Natural killer cell (primary cell): ENCODE data around the gene SRRT. TPM values are rescaled to one million over a fixed set of nuclear protein-coding genes. Genes with fewer than 3 reads are reported as not detected.
"Not testable (repeated sequence)": the region's sequence is repeated elsewhere in the genome, so short reads cannot be mapped to it uniquely, and the experiment has no call there.

Source experiments
- ATAC-seq, 3 donors: fragments of 150-1000 bp in 2 of 3; fragments of 200-7000 bp in 1 of 3; cut with Tn5 transposase; 1 replicate in 1 of 3; 2 replicates in 2 of 3; pipeline ENCODE4 v1.10.0; 2021; ENCODE audit warnings: mild to moderate bottlenecking in 2 of 3, moderate library complexity in 2 of 3
- DNase-seq, 2 donors: peaks; one replicate each; pipeline versions ENCODE4 v3.0.0 to v3.0.0-alpha.2; 2013 to 2021; ENCODE audit warnings: mixed read lengths in 1 of 2
- H3K27ac ChIP-seq: one replicate; pipeline ENCODE4 v1.5.1; 2013; ENCODE audit warnings: mild to moderate bottlenecking, low read length
- H3K27me3 ChIP-seq: one replicate; pipeline ENCODE4 v1.6.1; 2013; ENCODE audit warnings: low read length; ENCODE audit not compliant: control insufficient read depth, insufficient read depth
- H3K36me3 ChIP-seq: one replicate; pipeline ENCODE4 v1.6.1; 2013; ENCODE audit warnings: low read length; ENCODE audit not compliant: control insufficient read depth, insufficient read depth
- H3K4me1 ChIP-seq: one replicate; pipeline ENCODE4 v1.6.1; 2013; ENCODE audit warnings: low read length; ENCODE audit not compliant: control insufficient read depth, insufficient read depth
- H3K4me3 ChIP-seq: one replicate; pipeline ENCODE4 v1.5.1; 2013; ENCODE audit warnings: low read length
- H3K9me3 ChIP-seq: one replicate; pipeline ENCODE4 v1.6.1; 2013; ENCODE audit warnings: low read length; ENCODE audit not compliant: control insufficient read depth, insufficient read depth
- H3K27ac Mint-ChIP-seq, 2 donors: one replicate each; pipeline ENCODE4 v1.8.0; 2022; ENCODE audit warnings: mild to moderate bottlenecking in 2 of 2, mixed read lengths in 2 of 2, moderate library complexity in 1 of 2
- H3K27me3 Mint-ChIP-seq, 2 donors: one replicate each; pipeline ENCODE4 v1.8.0; 2022; ENCODE audit warnings: low read depth in 2 of 2, mixed read lengths in 2 of 2
- H3K36me3 Mint-ChIP-seq: one replicate; pipeline ENCODE4 v1.8.0; 2022; ENCODE audit warnings: mixed read lengths
- H3K4me1 Mint-ChIP-seq, 2 donors: one replicate each; pipeline ENCODE4 v1.8.0; 2022; ENCODE audit warnings: mixed read lengths in 2 of 2
- H3K4me3 Mint-ChIP-seq: one replicate; pipeline ENCODE4 v1.8.0; 2022; ENCODE audit warnings: mild to moderate bottlenecking, moderate library complexity, mixed read lengths
- H3K9me3 Mint-ChIP-seq, 2 donors: one replicate each; pipeline ENCODE4 v1.8.0; 2022; ENCODE audit warnings: mixed read lengths in 2 of 2
- CTCF ChIP-seq: fragments of 200-600 bp; IDR thresholded peaks from one replicate; pipeline ENCODE4 v1.8.0; 2022; ENCODE audit warnings: antibody characterized with exemption
- WGBS: methylation state at CpG from one replicate; pipeline ENCODE4 v1.1.7; 2013; ENCODE audit warnings: missing lambda C conversion rate; ENCODE audit not compliant: insufficient coverage; 5-methylcytosine and 5-hydroxymethylcytosine counted together
- intact Hi-C: fragments of 100-400 bp; cut with micrococcal nuclease; formaldehyde crosslinking; loops from one replicate; pipeline ENCODE4 v1.14.2; 2022
- total RNA-seq, 4 donors: library from RNA; stranded (reverse); fragments of 120-200 nt in 1 of 4; gene quantifications; one replicate each; pipeline versions ENCODE4 v1.2.3 to v1.2.4, GENCODE V29; 2013 to 2022

Gene SRRT
- total RNA-seq, 3 donors from 2014 or later (not counting 1 experiment from before 2014, with no cell fraction given): 281 to 307 (median 288) TPM

GRCh38 chr7:100900978-100901377, 26.1 kb downstream of the SRRT start:
- no peaks in the 10 kb centered on the region for H3K36me3 Mint-ChIP-seq
- TF ChIP-seq CTCF: no peak
- peaks cover 15% of the 10 kb centered on the region for H3K27me3 ChIP-seq

GRCh38 chr7:100901921-100902332, 27.0 kb downstream of the SRRT start:
- WGBS: 81% methylated on average over 4 of the region's 5 CpGs
- Histone ChIP-seq H3K27me3 (peaks cover 9% of the 10 kb centered on the region), H3K36me3 (no peaks in the 10 kb centered on the region), H3K9me3 (no peaks in the 10 kb centered on the region), H3K27ac (no peak overlapping the region), H3K4me1 (peaks cover 4% of the 10 kb centered on the region), H3K4me3 (no peak overlapping the region)
- H3K4me1 Mint-ChIP-seq: no peaks in the 10 kb centered on the region
- intact Hi-C loops: no loop called here
- H3K27me3 Mint-ChIP-seq: peaks cover 21 to 26% of the 10 kb centered on the region in 2 donors
- TF ChIP-seq CTCF: no peak
- H3K36me3 Mint-ChIP-seq: no peaks in the 10 kb centered on the region
- H3K27ac Mint-ChIP-seq: no peak overlapping the region
- ATAC-seq (no peak), DNase-seq (no peak)
- no peak overlapping the region for H3K4me3 Mint-ChIP-seq
- H3K9me3 Mint-ChIP-seq: no peaks in the 10 kb centered on the region

More at GRCh38 chr7:100900978-100901377, 26.1 kb downstream of the SRRT start:
- Histone ChIP-seq H3K4me1 (peaks cover 12% of the 10 kb centered on the region), H3K36me3 (no peaks in the 10 kb centered on the region), H3K9me3 (no peaks in the 10 kb centered on the region), H3K4me3 (no peak overlapping the region), H3K27ac (no peak overlapping the region)
- Mint-ChIP-seq H3K4me1 (peaks cover 4 to 5% of the 10 kb centered on the region in 2 donors), H3K27ac (no peak overlapping the region), H3K9me3 (no peaks in the 10 kb centered on the region), H3K27me3 (peaks cover 26 to 30% of the 10 kb centered on the region in 2 donors), H3K4me3 (no peak overlapping the region)
- DNase-seq: no peak
- 92% methylated on average over 1 of the region's 2 CpGs for WGBS
- no peak for ATAC-seq
- intact Hi-C loops: no loop called here

- Mint-ChIP-seq H3K9me3 (no peaks in the 10 kb centered on the region), H3K27ac (no peak overlapping the region), H3K4me1 (no peaks in the 10 kb centered on the region), H3K27me3 (peaks cover 21% of the 10 kb centered on the region in 2 donors), H3K4me3 (no peak overlapping the region), H3K36me3 (no peaks in the 10 kb centered on the region)
- H3K36me3 ChIP-seq: no peaks in the 10 kb centered on the region
- H3K27ac ChIP-seq: no peak overlapping the region
- 80% methylated on average over 5 of the region's 7 CpGs for WGBS
- H3K9me3 ChIP-seq: no peaks in the 10 kb centered on the region
- no peak for TF ChIP-seq CTCF
- no peaks in the 10 kb centered on the region for H3K4me1 ChIP-seq
- DNase-seq (no peak), ATAC-seq (no peak)
- H3K27me3 ChIP-seq: peaks cover 4% of the 10 kb centered on the region
- H3K4me3 ChIP-seq: no peak overlapping the region
- intact Hi-C loops: no loop called here
These were observed 27.7 kb downstream of the SRRT start for GRCh38 chr7:100902638-100903037.

- H3K36me3 ChIP-seq: no peaks in the 10 kb centered on the region
- whole genome bisulfite sequencing: 91% methylated on average over 5 of the region's 5 CpGs
- Mint-ChIP-seq H3K4me1 (no peaks in the 10 kb centered on the region), H3K9me3 (no peaks in the 10 kb centered on the region), H3K27me3 (peaks cover 0 to 11% of the 10 kb centered on the region in 2 donors), H3K27ac (no peak overlapping the region), H3K4me3 (no peak overlapping the region), H3K36me3 (no peaks in the 10 kb centered on the region)
- H3K27me3 ChIP-seq: no peaks in the 10 kb centered on the region
- DNase-seq (no peak), ATAC-seq (no peak)
- H3K4me1 ChIP-seq: no peaks in the 10 kb centered on the region
- H3K4me3 ChIP-seq: no peak overlapping the region
- H3K9me3 ChIP-seq: no peaks in the 10 kb centered on the region
- no peak overlapping the region for H3K27ac ChIP-seq
- no peak for TF ChIP-seq CTCF
- intact Hi-C loops: no loop called here
These were observed 33.6 kb downstream of the SRRT start for GRCh38 chr7:100908512-100908911.

GRCh38 chr7:100910443-100910842, 35.5 kb downstream of the SRRT start:
- H3K36me3 ChIP-seq, DNase-seq, ATAC-seq, H3K9me3 ChIP-seq, H3K4me1 Mint-ChIP-seq, H3K4me1 ChIP-seq, H3K27ac Mint-ChIP-seq, H3K27ac ChIP-seq, intact Hi-C loops, H3K4me3 ChIP-seq, H3K36me3 Mint-ChIP-seq, H3K27me3 ChIP-seq, H3K4me3 Mint-ChIP-seq, H3K9me3 Mint-ChIP-seq: not testable (repeated sequence)
- 47% methylated on average over 6 of the region's 7 CpGs for WGBS
- peaks cover 0 to 12% of the 10 kb centered on the region in 2 donors for H3K27me3 Mint-ChIP-seq
